SW 1271 (cell line): ENCODE measurements around the gene RIPK4.

Experiments used
- DNase-seq, 2 experiments: peaks; one replicate each; lab custom pipeline; 2025; lab: John Stamatoyannopoulos, UW

RIPK4 gene

DNA sequence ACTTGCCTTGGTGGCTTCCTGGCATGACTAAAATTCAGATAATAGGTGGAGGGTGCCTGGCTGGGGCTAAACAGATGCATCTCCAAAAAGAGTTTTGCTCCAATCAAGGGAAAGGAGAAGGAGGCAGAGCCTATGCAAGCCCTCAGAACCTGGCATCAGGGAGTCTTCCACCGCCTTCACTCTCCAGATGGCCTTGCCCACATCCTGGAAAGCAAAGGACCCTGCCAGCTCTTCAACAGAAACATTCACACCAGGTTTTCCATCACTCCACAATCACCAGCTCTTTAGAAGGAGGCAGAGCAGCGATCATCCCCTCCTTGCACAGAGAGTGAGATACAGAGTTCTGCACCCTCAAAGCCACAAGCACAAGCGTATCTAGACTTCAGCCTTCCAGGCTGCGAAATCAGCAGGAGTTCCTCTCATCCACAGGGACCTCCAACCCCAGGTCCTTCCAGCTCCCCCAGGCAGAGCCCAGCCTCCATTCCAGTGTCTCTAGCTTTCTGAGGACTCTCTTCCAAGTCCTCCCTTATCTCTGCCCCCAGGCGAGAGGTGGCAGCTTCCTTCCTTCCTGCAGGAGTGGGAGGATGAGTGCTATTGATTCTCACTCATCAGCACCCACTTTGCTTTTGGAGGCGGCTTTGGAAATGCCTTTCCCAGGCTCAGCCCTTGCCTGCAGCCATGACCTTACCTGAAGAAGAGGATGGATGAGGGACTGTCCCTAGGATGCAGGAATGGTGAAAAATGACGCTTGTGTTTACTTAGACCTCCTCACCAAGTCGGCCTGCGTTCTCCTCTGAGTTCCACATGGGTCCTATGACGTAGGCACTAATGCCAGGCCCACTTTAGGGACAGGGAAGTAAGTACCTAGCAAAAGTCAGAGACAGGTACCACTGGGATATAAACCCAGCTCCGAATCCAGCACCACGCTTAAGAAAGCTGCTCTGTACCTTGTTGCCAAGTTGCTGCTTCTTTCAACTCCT is 75.4 kb downstream of the RIPK4 start:
- DNase-seq = no peak
